DMS153 treated with DMSO at 0.1 percent for 48 hours (cell line): ENCODE data around the gene TBL2.
"Not testable (repeated sequence)": the region's sequence is repeated elsewhere in the genome, so short reads cannot be mapped to it uniquely, and the experiment has no call there.

Experiments
- DNase-seq: peaks from one replicate; lab custom pipeline; 2025; ENCODE audit not compliant: unreplicated experiment; lab: John Stamatoyannopoulos, UW

TBL2 gene

GRCh38 chr7:73606801-73607691 lies 28.7 kb upstream of the TBL2 start:
- DNase-seq = no peak

- DNase-seq = no peak
These were observed 27.3 kb upstream of the TBL2 start for GRCh38 chr7:73605601-73606220.

GRCh38 chr7:73602721-73603651 lies 24.6 kb upstream of the TBL2 start:
- no peak for DNase-seq

GRCh38 chr7:73599916-73600315 lies 21.5 kb upstream of the TBL2 start:
- DNase-seq = no peak

GRCh38 chr7:73599151-73599882 lies 20.9 kb upstream of the TBL2 start:
- no peak for DNase-seq

- DNase-seq = no peak
These were observed 19.8 kb upstream of the TBL2 start for GRCh38 chr7:73597978-73598782.

- no peak for DNase-seq
These were observed 18.0 kb upstream of the TBL2 start for GRCh38 chr7:73596191-73597065.

GRCh38 chr7:73595358-73595757 lies 17.0 kb upstream of the TBL2 start:
- DNase-seq = no peak

GRCh38 chr7:73593207-73594045 lies 15.0 kb upstream of the TBL2 start:
- DNase-seq = no peak

- no peak for DNase-seq
These were observed 8.5 kb upstream of the TBL2 start for GRCh38 chr7:73586911-73587310.

GRCh38 chr7:73585196-73585595 lies 6.8 kb upstream of the TBL2 start:
- no peak for DNase-seq

- DNase-seq = no peak
These were observed 4.4 kb upstream of the TBL2 start for GRCh38 chr7:73582664-73583202.

- DNase-seq = not testable (repeated sequence)
These were observed 2.6 kb upstream of the TBL2 start for GRCh38 chr7:73581006-73581405.

- no peak for DNase-seq
These were observed 595 bp downstream of the TBL2 start for GRCh38 chr7:73577627-73578341.

- no peak for DNase-seq
These were observed 4.6 kb downstream of the TBL2 start for GRCh38 chr7:73573791-73574190.

GRCh38 chr7:73573276-73573675 lies 5.1 kb downstream of the TBL2 start:
- DNase-seq = no peak

GRCh38 chr7:73572767-73573186 lies 5.6 kb downstream of the TBL2 start:
- no peak for DNase-seq
